WI38 (cell line): ENCODE results near the gene DUSP22.
"Not testable (repeated sequence)": the region's sequence is repeated elsewhere in the genome, so short reads cannot be mapped to it uniquely, and the experiment has no call there.

ENCODE experiments used
- H3K4me3 ChIP-seq: 2 replicates; pipeline ENCODE4 v1.5.1; 2011; ENCODE audit warnings: low read depth, mild to moderate bottlenecking, control low read depth, low read length
- TF ChIP-seq, protein P1 (sequence below): IDR thresholded peaks from 2 replicates; pipeline ENCODE4 v1.5.1; 2012; ENCODE audit warnings: low read depth, mild to moderate bottlenecking, control low read depth, low read length

The DUSP22 gene

DNA sequence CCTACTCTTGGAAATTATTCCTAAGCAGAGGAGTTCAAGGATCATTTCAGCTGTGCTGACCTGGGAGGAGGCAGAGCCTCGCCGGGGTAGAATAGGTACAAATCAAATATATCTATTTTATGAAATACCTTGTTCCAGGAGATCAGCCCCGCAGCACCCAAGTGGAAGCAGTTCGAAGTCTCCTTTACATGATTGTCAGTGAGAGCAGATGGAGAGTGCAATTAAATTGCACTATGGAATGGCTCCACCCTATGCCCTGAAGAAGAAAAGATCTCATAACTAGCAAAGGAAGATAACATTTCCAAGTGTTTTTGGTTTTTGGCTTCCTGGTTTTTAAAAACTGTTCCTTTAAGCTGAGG lies 31.4 kb downstream of the DUSP22 start:
- H3K4me3 ChIP-seq, result no peak overlapping the region
- TF ChIP-seq, protein P1, sequence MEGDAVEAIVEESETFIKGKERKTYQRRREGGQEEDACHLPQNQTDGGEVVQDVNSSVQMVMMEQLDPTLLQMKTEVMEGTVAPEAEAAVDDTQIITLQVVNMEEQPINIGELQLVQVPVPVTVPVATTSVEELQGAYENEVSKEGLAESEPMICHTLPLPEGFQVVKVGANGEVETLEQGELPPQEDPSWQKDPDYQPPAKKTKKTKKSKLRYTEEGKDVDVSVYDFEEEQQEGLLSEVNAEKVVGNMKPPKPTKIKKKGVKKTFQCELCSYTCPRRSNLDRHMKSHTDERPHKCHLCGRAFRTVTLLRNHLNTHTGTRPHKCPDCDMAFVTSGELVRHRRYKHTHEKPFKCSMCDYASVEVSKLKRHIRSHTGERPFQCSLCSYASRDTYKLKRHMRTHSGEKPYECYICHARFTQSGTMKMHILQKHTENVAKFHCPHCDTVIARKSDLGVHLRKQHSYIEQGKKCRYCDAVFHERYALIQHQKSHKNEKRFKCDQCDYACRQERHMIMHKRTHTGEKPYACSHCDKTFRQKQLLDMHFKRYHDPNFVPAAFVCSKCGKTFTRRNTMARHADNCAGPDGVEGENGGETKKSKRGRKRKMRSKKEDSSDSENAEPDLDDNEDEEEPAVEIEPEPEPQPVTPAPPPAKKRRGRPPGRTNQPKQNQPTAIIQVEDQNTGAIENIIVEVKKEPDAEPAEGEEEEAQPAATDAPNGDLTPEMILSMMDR, result no peak

DNA sequence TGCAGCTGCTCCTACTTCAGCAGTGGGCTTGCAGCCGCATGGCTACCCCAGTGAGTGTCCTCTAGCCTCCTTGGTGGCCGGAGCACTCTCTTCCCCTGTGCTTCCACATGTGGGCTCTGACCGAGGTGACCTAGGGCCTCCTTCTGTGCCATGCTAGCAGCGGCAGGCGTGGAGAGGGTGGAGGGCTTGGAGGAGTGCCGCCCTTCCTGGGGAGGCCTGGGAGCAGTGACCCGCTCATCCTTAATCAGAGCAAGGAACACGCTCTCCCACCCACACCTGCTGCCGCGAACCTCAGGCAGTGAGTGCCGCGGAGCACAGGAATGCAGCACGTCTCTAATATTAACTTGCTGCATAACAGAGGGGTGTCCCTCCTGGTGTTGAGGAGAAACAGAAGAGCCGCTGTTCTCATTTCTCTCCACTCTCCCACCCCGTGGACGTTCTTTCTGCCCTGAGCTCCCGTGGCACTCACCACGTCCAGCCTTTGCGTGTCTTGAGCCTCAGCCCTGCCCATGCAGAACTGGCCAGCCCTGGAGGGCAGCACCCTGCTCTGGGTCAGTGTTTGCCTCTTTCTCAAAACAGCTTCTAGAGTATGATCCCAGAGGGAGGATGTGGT lies 31.9 kb downstream of the DUSP22 start:
- H3K4me3 ChIP-seq, result no peak overlapping the region
- TF ChIP-seq, protein P1, result no peak

DNA sequence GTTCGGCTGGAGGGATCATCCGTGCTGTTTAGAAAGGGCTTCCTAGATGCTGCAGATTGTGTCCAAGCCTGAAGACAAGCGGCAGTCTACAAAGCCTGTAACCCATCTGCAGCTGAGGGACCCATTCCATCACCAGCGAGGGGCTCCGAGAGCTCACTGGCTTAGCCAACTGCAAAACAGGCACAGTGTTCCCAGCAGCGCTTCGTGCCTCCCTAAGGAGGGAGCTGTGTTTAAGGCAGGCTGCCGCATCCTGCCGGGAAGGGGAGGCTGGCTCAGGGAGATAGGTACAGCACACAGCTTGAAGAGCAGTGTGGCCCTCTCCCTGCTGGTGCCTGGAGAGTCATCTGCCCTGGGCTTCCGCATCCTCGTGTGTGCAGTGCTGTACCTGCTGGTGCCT lies 32.4 kb downstream of the DUSP22 start:
- TF ChIP-seq, protein P1, result no peak
- H3K4me3 ChIP-seq, result no peak overlapping the region

DNA sequence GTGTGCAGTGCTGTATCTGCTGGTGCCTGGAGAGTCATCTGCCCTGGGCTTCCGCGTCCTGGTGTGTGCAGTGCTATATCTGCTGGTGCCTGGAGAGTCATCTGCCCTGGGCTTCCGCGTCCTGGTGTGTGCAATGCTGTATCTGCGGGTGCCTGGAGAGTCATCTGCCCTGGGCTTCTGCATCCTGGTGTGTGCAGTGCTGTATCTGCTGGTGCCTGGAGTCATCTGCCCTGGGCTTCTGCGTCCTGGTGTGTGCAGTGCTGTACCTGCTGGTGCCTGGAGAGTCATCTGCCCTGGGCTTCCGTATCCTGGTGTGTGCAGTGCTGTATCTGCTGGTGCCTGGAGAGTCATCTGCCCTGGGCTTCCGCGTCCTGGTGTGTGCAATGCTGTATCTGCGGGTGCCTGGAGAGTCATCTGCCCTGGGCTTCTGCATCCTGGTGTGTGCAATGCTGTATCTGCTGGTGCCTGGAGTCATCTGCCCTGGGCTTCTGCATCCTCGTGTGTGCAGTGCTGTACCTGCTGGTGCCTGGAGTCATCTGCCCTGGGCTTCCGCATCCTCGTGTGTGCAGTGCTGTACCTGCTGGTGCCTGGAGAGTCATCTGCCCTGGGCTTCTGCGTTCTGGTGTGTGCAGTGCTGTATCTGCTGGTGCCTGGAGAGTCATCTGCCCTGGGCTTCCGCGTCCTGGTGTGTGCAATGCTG lies 33.0 kb downstream of the DUSP22 start:
- H3K4me3 ChIP-seq, result not testable (repeated sequence)

DNA sequence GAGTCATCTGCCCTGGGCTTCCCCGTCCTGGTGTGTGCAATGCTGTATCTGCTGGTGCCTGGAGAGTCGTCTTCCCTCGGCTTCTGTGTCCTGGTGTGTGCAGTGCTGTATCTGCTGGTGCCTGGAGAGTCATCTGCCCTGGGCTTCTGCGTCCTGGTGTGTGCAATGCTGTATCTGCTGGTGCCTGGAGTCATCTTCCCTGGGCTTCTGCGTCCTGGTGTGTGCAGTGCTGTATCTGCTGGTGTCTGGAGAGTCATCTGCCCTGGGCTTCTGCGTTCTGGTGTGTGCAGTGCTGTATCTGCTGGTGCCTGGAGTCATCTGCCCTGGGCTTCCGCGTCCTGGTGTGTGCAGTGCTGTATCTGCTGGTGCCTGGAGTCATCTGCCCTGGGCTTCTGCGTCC lies 33.8 kb downstream of the DUSP22 start:
- not testable (repeated sequence) for H3K4me3 ChIP-seq

DNA sequence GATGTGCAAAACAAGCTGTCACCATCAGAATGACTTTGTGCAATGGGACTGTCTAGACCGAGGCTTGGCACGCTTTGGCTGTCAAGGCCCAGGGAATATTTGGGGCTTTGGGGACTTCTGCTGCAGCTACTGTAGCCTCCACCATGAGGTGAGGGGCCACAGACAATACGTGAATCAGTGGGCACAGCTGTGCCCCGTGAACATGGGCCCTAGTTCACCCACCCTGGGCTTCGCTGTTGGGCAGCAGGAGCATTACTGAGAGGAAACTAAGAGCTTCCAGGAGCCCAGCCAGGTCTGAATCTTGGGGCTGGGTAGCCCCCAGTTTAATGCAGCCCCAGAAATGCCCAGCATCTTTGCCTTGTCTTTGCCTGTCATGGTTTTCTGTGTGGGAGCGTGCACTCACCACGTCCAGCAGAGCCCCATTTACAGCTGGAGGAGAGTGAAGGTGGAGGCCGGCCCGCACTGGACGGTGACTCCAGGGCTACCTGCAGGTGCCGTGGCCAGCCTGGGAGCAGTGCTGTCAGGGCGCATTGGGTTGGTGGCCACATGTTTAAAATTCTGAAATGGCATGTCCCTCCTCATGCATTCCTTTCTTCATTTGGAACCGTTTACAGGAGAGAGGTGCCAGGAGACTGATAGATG lies 34.7 kb downstream of the DUSP22 start:
- H3K4me3 ChIP-seq, result no peak overlapping the region

DNA sequence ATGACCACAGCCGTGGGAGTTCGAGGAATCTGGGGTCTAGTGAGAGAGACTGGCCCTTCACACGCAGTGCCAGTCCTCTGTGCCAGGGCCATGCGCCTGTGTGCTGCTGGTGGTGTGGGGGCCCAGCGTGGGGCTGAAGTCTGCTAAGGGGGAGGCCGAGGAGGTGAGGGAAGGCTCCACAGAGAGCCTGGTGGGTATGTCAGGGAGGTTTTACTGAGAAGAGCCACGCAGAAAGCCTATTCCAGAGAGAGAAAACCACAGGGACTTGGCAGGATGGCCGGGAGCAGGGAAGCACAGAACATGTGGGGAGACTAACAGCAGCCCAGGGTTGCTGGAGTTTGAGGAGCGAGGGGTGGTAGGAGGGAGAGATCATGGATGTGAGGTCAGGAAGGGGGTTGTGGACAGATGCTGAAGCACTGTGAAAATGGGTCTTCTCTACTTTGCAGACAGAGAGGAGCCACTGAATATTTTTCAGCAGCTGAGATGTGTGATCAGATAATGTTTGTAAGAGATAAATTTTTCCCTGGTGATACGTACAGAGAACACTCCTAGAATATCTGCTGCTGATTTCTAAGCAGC lies 35.3 kb downstream of the DUSP22 start:
- TF ChIP-seq, protein P1, result no peak
- no peak overlapping the region for H3K4me3 ChIP-seq

More for the DNA sequence above, 34.7 kb downstream of the DUSP22 start:
- TF ChIP-seq, protein P1, result no peak

DNA sequence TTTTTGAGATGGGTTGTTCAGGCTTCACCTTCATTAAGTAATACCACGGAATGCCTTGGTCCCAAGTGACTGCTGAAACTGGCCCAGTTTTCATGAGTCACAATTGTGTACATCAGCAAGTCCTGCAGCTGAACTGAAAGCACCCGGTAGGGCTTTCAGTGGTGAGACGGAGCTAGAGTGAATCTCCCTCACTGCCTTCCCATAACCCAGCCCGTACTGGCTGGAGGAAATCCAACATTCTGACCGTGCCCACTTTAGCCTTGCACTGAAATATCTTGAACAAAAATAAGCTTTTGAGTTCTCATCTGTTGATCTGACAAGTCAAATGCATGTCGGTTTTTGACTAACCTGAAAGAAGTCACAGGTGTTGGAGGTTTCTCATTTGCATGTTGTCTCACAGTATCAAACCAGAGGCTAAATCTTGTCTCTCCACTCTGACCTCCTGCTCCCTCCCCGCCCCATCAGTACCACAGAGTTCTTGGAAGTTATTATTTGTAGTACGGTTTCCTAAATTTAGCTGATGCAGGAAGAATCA lies 35.9 kb downstream of the DUSP22 start:
- no peak overlapping the region for H3K4me3 ChIP-seq
- TF ChIP-seq, protein P1, result no peak
